HepG2 (cell line): ENCODE results near the gene GALR2. TPM values are rescaled to one million over a fixed set of nuclear protein-coding genes. Genes with fewer than 3 reads are reported as not detected.
A peak's percentile ranks its signal among the peaks of the same experiment; 100 is the strongest.

Source experiments
- ATAC-seq: fragments of 200-7000 bp; cut with Tn5 transposase; 3 replicates; pipeline ENCODE4 v1.9.1; 2020; ENCODE audit warnings: mild to moderate bottlenecking, moderate library complexity
- BruUV-seq: library from RNA; stranded (reverse); fragments of 400-500 nt; replicated peaks from 2 replicates; lab custom pipeline; 2021; lab: Mats Ljungman, UMichigan
- CTCF ChIA-PET: fragments of 300-600 bp; formaldehyde crosslinking; extraction: SDS; loops from one replicate; lab custom pipeline; 2021; ENCODE audit warnings: low total read pairs, inconsistent platforms, low intra/inter-chr PET ratio; lab: Yijun Ruan, JAX
- POLR2A ChIA-PET: fragments of 350-600 bp; sonication (Branson Sonifier 250); formaldehyde crosslinking; loops from one replicate; lab custom pipeline; 2020; ENCODE audit warnings: antibody characterized with exemption, inconsistent platforms; lab: Yijun Ruan, JAX
- DNase-seq: peaks from one replicate; pipeline ENCODE4 v3.0.0-alpha.2; 2015; ENCODE audit warnings: low spot score
- FAIRE-seq: peaks from 3 replicates; lab custom pipeline; 2011; peaks lifted over from hg19 to GRCh38; lab: Jason Lieb, UNC
- H2AFZ ChIP-seq: one replicate; pipeline ENCODE4 v1.6.1; 2011; ENCODE audit warnings: low read length, inconsistent platforms
- H3K27ac ChIP-seq: fragments of 300-600 bp; 3 replicates; pipeline ENCODE4 v1.8.0; 2011; ENCODE audit warnings: mixed run types, mild to moderate bottlenecking, mixed read lengths, low read length, inconsistent platforms; ENCODE audit not compliant: insufficient read depth; ENCODE audit errors: extremely low read length
- H3K27me3 ChIP-seq, 2 experiments: fragments of 200-600 bp in 1 of 2; 2 replicates in 1 of 2; 3 replicates in 1 of 2; pipeline versions ENCODE4 v1.6.0 to v1.8.0; 2011; ENCODE audit warnings: low read length in 2 of 2, mild to moderate bottlenecking in 2 of 2, moderate library complexity in 2 of 2, inconsistent platforms in 1 of 2; ENCODE audit not compliant: insufficient read depth in 2 of 2, control insufficient read depth in 1 of 2
- H3K36me3 ChIP-seq, 2 experiments: fragments of 200-600 bp in 1 of 2; replicated peaks in 1 of 2; 2 replicates in 1 of 2; 3 replicates in 1 of 2; pipeline versions ENCODE4 v1.5.1 to v1.8.0; 2011; ENCODE audit warnings: low read length in 2 of 2, inconsistent platforms in 1 of 2; ENCODE audit not compliant: insufficient read depth in 2 of 2, control insufficient read depth in 1 of 2
- H3K4me1 ChIP-seq: 2 replicates; pipeline ENCODE4 v1.5.1; 2012; ENCODE audit warnings: low read length, inconsistent platforms; ENCODE audit not compliant: insufficient read depth
- H3K4me2 ChIP-seq: 2 replicates; pipeline ENCODE4 v1.6.0; 2011; ENCODE audit warnings: low read depth, low read length, inconsistent platforms
- H3K4me3 ChIP-seq, 3 experiments: fragments of 200-600 bp in 1 of 3; sonication (generic), shearing (Covaris generic) in 1 of 3; replicated peaks in 1 of 3; 2 replicates each; pipeline ENCODE4 v1.5.1; 2011 to 2016; ENCODE audit warnings: low read length in 3 of 3, inconsistent platforms in 2 of 3, low read depth in 2 of 3, mild to moderate bottlenecking in 2 of 3, control low read depth in 1 of 3, mixed read lengths in 1 of 3; ENCODE audit not compliant: insufficient read depth in 1 of 3
- H3K79me2 ChIP-seq: one replicate; pipeline ENCODE4 v1.6.1; 2011; ENCODE audit warnings: low read length, inconsistent platforms; ENCODE audit not compliant: insufficient read depth
- H3K9ac ChIP-seq: 2 replicates; pipeline ENCODE4 v1.6.0; 2011; ENCODE audit warnings: mild to moderate bottlenecking, low read depth, low read length, inconsistent platforms; ENCODE audit not compliant: insufficient read depth
- H3K9me3 ChIP-seq: 2 replicates; pipeline ENCODE4 v1.5.1; 2012; ENCODE audit warnings: mild to moderate bottlenecking, low read length
- H4K20me1 ChIP-seq: 2 replicates; pipeline ENCODE4 v1.6.0; 2011; ENCODE audit warnings: inconsistent platforms, mild to moderate bottlenecking, low read length, moderate library complexity; ENCODE audit not compliant: insufficient read depth
- AGO1 ChIP-seq: fragments of 200-400 bp; formaldehyde crosslinking; IDR thresholded peaks from 2 replicates; pipeline ENCODE4 v1.6.1; 2017; ENCODE audit warnings: mild to moderate bottlenecking, low read depth, low read length, moderate library complexity; ENCODE audit not compliant: poor library complexity, severe bottlenecking
- CHD4 ChIP-seq: fragments of 200-600 bp; sonication (generic); IDR thresholded peaks from 2 replicates; pipeline ENCODE4 v1.7.0; 2017; ENCODE audit warnings: mild to moderate bottlenecking, low read length, borderline replicate concordance
- ESRRA ChIP-seq: sonication (generic); formaldehyde crosslinking; IDR thresholded peaks from 2 replicates; pipeline ENCODE4 v1.5.1; 2020; ENCODE audit warnings: mild to moderate bottlenecking, low read depth, missing genetic modification reagents
- HNF1B ChIP-seq: sonication (generic); formaldehyde crosslinking; IDR thresholded peaks from 2 replicates; pipeline ENCODE4 v1.5.1; 2020; ENCODE audit warnings: mild to moderate bottlenecking, moderate library complexity, missing genetic modification reagents
- NR3C1 ChIP-seq: sonication (generic); formaldehyde crosslinking; IDR thresholded peaks from 2 replicates; pipeline ENCODE4 v1.4.0; 2020; ENCODE audit warnings: missing genetic modification reagents
- PRDM4 ChIP-seq: sonication (generic); formaldehyde crosslinking; IDR thresholded peaks from 2 replicates; pipeline ENCODE4 v1.9.0; 2021; ENCODE audit warnings: missing genetic modification reagents, borderline replicate concordance
- SMARCC2 ChIP-seq: fragments of 450-650 bp; IDR thresholded peaks from 2 replicates; pipeline ENCODE4 v1.6.1; 2017; ENCODE audit warnings: antibody characterized with exemption, mild to moderate bottlenecking
- ZNF136 ChIP-seq: sonication (generic); formaldehyde crosslinking; IDR thresholded peaks from 2 replicates; pipeline ENCODE4 v1.8.1; 2022; ENCODE audit warnings: low read depth, mild to moderate bottlenecking, moderate library complexity, missing genetic modification reagents
- ZNF225 ChIP-seq: sonication (generic); formaldehyde crosslinking; IDR thresholded peaks from 2 replicates; pipeline ENCODE4 v1.4.0; 2020; ENCODE audit warnings: mild to moderate bottlenecking, missing genetic modification reagents
- ZNF34 ChIP-seq: sonication (generic); formaldehyde crosslinking; IDR thresholded peaks from 2 replicates; pipeline ENCODE4 v1.4.0; 2020; ENCODE audit warnings: mild to moderate bottlenecking, missing genetic modification reagents, borderline replicate concordance
- ZNF431 ChIP-seq: sonication (generic); formaldehyde crosslinking; IDR thresholded peaks from 2 replicates; pipeline ENCODE4 v1.9.0; 2022; ENCODE audit warnings: missing genetic modification reagents, low read depth, mild to moderate bottlenecking, borderline replicate concordance
- ZNF496 ChIP-seq: sonication (generic); formaldehyde crosslinking; IDR thresholded peaks from 2 replicates; pipeline ENCODE4 v1.8.1; 2023; ENCODE audit warnings: mild to moderate bottlenecking, moderate library complexity, missing genetic modification reagents; ENCODE audit not compliant: insufficient replicate concordance
- ZNF564 ChIP-seq: sonication (generic); formaldehyde crosslinking; IDR thresholded peaks from 2 replicates; pipeline ENCODE4 v1.8.1; 2023; ENCODE audit warnings: mild to moderate bottlenecking, missing genetic modification reagents
- ZNF687 ChIP-seq: sonication (generic); formaldehyde crosslinking; IDR thresholded peaks from 2 replicates; pipeline ENCODE4 v1.5.1; 2020; ENCODE audit warnings: mild to moderate bottlenecking, missing genetic modification reagents, moderate library complexity
- ZNF746 ChIP-seq: sonication (generic); formaldehyde crosslinking; IDR thresholded peaks from 2 replicates; pipeline ENCODE4 v1.8.0; 2022; ENCODE audit warnings: mild to moderate bottlenecking, missing genetic modification reagents
- WGBS: methylation state at CpG from one replicate; pipeline ENCODE4 v1.1.6; 2017; ENCODE audit warnings: low lambda C conversion rate; 5-methylcytosine and 5-hydroxymethylcytosine counted together
- in situ Hi-C: cut with HindIII; loops from 2 replicates; pipeline ENCODE4 v1.10.0; 2017; ENCODE audit warnings: low pct_unique_long_range_greater_than_20kb; ENCODE audit not compliant: extremely low pct_ligation_motif_present
- intact Hi-C: fragments of 100-400 bp; cut with micrococcal nuclease; formaldehyde crosslinking; loops from one replicate; pipeline ENCODE4 v1.10.0; 2022; ENCODE audit not compliant: unreplicated experiment
- polyA plus RNA-seq, 8 experiments: library from polyadenylated mRNA; depleted of rRNA in 3 of 8; stranded (reverse) in 7 of 8; unstranded in 1 of 8; fragments of >200 nt; fragmentation: Illumina TruSeq in 4 of 8; extraction: Trizol in 4 of 8; gene quantifications; 2 replicates each; pipeline versions ENCODE4 v1.2.1 to v1.2.3, GENCODE V29; 2011 to 2016; ENCODE audit warnings: low read depth in 4 of 8, missing spikeins in 1 of 8, mixed read lengths in 1 of 8; ENCODE audit not compliant: insufficient read depth in 1 of 8
- total RNA-seq, 5 experiments: library from RNA; depleted of rRNA; stranded (reverse); fragments of >200 nt; fragmentation: Illumina TruSeq; extraction: Trizol; gene quantifications; 2 replicates each; pipeline ENCODE4 v1.2.3, GENCODE V29; 2016; ENCODE audit warnings: low read depth in 1 of 5

The GALR2 gene
- total and polyA plus RNA-seq, 2 of the 13 experiments (the other 11 are each of a cell fraction or from before 2014, with no cell fraction given): 0.48 to 0.58 TPM

DNA sequence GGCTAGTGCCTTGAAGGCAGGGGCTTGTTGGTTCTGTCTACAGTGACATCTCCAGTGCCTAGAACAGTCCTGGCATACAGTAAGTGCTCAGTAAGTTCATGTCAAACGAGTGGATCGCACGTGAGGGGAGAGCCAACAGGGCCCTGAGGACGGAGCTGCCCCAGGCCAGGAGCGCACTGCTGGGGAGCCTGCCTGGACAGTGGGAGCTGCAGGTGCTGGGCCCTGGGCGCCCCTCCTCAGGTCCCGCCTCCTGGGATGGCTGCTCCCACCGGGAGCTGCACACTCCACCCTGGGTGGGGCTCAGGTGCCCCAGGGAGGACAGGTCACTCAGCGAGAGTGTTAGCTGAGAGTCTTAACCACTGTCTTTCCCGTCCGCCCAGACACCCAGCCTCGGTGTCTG, 49.3 kb upstream of the GALR2 start (continued):
- no peak for TF ChIP-seq HNF1B (CRISPR knock-in tag)
- TF ChIP-seq AGO1: no peak
- TF ChIP-seq ZNF496 (CRISPR knock-in tag): no peak
- TF ChIP-seq PRDM4: no peak
- TF ChIP-seq ZNF34 (CRISPR knock-in tag): no peak
- TF ChIP-seq ZNF746: no peak

DNA sequence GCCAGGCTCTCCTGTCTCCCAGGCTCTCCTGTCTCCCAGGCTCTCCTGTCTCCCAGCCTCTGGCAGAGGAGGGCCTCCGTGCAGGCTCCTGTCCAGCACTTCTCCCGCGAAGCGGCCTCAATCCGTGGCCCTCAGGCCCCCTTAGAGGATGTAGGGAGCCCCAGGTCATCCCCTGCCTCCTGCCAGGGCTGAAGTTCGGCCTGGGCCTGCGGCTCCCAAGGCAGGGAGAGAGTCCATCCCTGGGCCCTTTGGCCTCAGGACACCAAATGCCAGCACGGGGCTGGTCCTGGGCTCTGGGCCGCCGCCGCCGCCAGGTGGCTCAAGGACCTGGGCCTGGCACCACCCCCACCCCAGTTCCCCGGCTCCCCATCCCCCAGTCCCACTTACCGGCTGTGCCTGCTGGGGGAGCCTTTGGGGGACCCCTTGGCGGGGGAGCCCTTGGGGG, 47.8 kb upstream of the GALR2 start:
- Histone ChIP-seq H2AFZ (peak overlapping the region; percentile 33), H3K36me3 (peaks cover 1 to 9% of the 10 kb centered on the region in 2 experiments; a peak in 3 of 5 replicates), H3K4me3 (peak overlapping the region; percentile 65 to 83 (median 69)), H3K27ac (peak overlapping the region; percentile 69), H3K79me2 (no peaks in the 10 kb centered on the region), H3K9ac (peak overlapping the region; percentile 61), H3K27me3 (no peaks in the 10 kb centered on the region; a peak in 1 of 5 replicates), H4K20me1 (no peaks in the 10 kb centered on the region), H3K4me2 (peak overlapping the region; percentile 95), H3K9me3 (no peaks in the 10 kb centered on the region), H3K4me1 (peaks cover 52% of the 10 kb centered on the region)
- 5% methylated on average over 3 of the region's 15 CpGs for WGBS
- DNase-seq (no peak), ATAC-seq (peak; percentile 72), FAIRE-seq (no peak)
- CTCF ChIA-PET: no interaction called here
- POLR2A ChIA-PET: interaction anchor here (0.7 to 1.9 kb wide), 5 partner anchors 12 to 247 kb away, joined by 3 to 5 read pairs (median 3); partner anchors contain the start of genes EXOC7 and SRP68
- in situ Hi-C loops: no loop called here
- intact Hi-C loops: no loop called here
- BruUV-seq: no TSS peak
- TF ChIP-seq ZNF431: no peak
- TF ChIP-seq ZNF687 (CRISPR knock-in tag): no peak
- TF ChIP-seq ZNF564: no peak
- no peak for TF ChIP-seq ZNF225 (CRISPR knock-in tag)
- no peak for TF ChIP-seq ESRRA (CRISPR knock-in tag)
- TF ChIP-seq SMARCC2: no peak
- no peak for TF ChIP-seq ZNF136 (CRISPR knock-in tag)
- TF ChIP-seq CHD4: no peak
- no peak for TF ChIP-seq NR3C1 (CRISPR knock-in tag)
